ENCODE data around the gene PEX11A.

Gene PEX11A

GRCh38 chr15:89690276-89691218 lies at the start of gene PEX11A, which contains the start of gene WDR93:
TSS of gene PEX11A (minus strand) at chr15:89690754. CDS start at chr15:89690632, 122 bp downstream.
TSS of gene WDR93 (plus strand) at chr15:89690811. CDS start at chr15:89701747, 10,936 bp downstream.
- peak within 1 kb of the TSS; percentile 87 to 92 for H3K4me3 ChIP-seq (ENCODE audit: low read depth in 1 of 2, low read length in 1 of 2)
- no peaks in the 10 kb centered on the region for H3K27me3 ChIP-seq
- no peaks in the 10 kb centered on the region for H3K36me3 ChIP-seq
- H3K9me3 ChIP-seq: no peaks in the 10 kb centered on the region
- TF ChIP-seq CTCF (IDR thresholded peaks at IDR 0.05): no peak
- peaks cover 5 to 8% of the 10 kb centered on the region in 2 experiments for H3K4me1 ChIP-seq (ENCODE audit: control insufficient read depth in 1 of 2, insufficient read depth in 1 of 2, low read depth in 1 of 2, low read length in 1 of 2)
- H3K27ac ChIP-seq: no peak within 1 kb of the TSS

GRCh38 chr15:89740137-89740536 lies 49.6 kb upstream of the PEX11A start:
- TF ChIP-seq CTCF (IDR thresholded peaks at IDR 0.05): peak; percentile 82
- no peaks in the 10 kb centered on the region for H3K36me3 ChIP-seq
- H3K27me3 ChIP-seq: no peaks in the 10 kb centered on the region
- H3K27ac ChIP-seq: no peak overlapping the region
- no peak overlapping the region for H3K4me3 ChIP-seq (ENCODE audit: low read depth in 1 of 2, low read length in 1 of 2)
- no peaks in the 10 kb centered on the region for H3K9me3 ChIP-seq
- peaks cover 2 to 3% of the 10 kb centered on the region in 2 experiments for H3K4me1 ChIP-seq (ENCODE audit: control insufficient read depth in 1 of 2, insufficient read depth in 1 of 2, low read depth in 1 of 2, low read length in 1 of 2)

- no peak overlapping the region for H3K4me3 ChIP-seq (ENCODE audit: low read depth in 1 of 2, low read length in 1 of 2)
- H3K27me3 ChIP-seq: no peaks in the 10 kb centered on the region
- H3K9me3 ChIP-seq: no peaks in the 10 kb centered on the region
- TF ChIP-seq CTCF (IDR thresholded peaks at IDR 0.05): no peak
- H3K27ac ChIP-seq: no peak overlapping the region
- peaks cover 2 to 3% of the 10 kb centered on the region in 2 experiments for H3K4me1 ChIP-seq (ENCODE audit: control insufficient read depth in 1 of 2, insufficient read depth in 1 of 2, low read depth in 1 of 2, low read length in 1 of 2)
- H3K36me3 ChIP-seq: no peaks in the 10 kb centered on the region
These were observed 45.2 kb upstream of the PEX11A start for GRCh38 chr15:89735773-89736172.

GRCh38 chr15:89732451-89733172 lies 42.1 kb upstream of the PEX11A start:
- Histone ChIP-seq H3K9me3 (no peaks in the 10 kb centered on the region), H3K27me3 (no peaks in the 10 kb centered on the region), H3K36me3 (no peaks in the 10 kb centered on the region), H3K4me1 (ENCODE audit: control insufficient read depth in 1 of 2, insufficient read depth in 1 of 2, low read depth in 1 of 2, low read length in 1 of 2) (no peaks in the 10 kb centered on the region), H3K4me3 (ENCODE audit: low read depth in 1 of 2, low read length in 1 of 2) (no peak overlapping the region), H3K27ac (no peak overlapping the region)
- TF ChIP-seq CTCF (IDR thresholded peaks at IDR 0.05): no peak

GRCh38 chr15:89731275-89731674 lies 40.7 kb upstream of the PEX11A start:
- no peaks in the 10 kb centered on the region for H3K4me1 ChIP-seq (ENCODE audit: control insufficient read depth in 1 of 2, insufficient read depth in 1 of 2, low read depth in 1 of 2, low read length in 1 of 2)
- no peak for TF ChIP-seq CTCF (IDR thresholded peaks at IDR 0.05)
- no peak overlapping the region for H3K4me3 ChIP-seq (ENCODE audit: low read depth in 1 of 2, low read length in 1 of 2)

More at GRCh38 chr15:89731275-89731674, 40.7 kb upstream of the PEX11A start:
- H3K27ac ChIP-seq: no peak overlapping the region
- H3K27me3 ChIP-seq: no peaks in the 10 kb centered on the region
- no peaks in the 10 kb centered on the region for H3K9me3 ChIP-seq
- no peaks in the 10 kb centered on the region for H3K36me3 ChIP-seq

All from neutrophil (primary cell).